HG03469 (cell line): ENCODE data around the gene EEF1AKMT2.
A peak's percentile ranks its signal among the peaks of the same experiment; 100 is the strongest.

ENCODE experiments used
- ATAC-seq: cut with Tn5 transposase; IDR thresholded peaks from one replicate; pipeline ENCODE4 v1.9.1; 2021; ENCODE audit warnings: mild to moderate bottlenecking, moderate library complexity, moderate number of reproducible peaks; ENCODE audit not compliant: unreplicated experiment

Gene EEF1AKMT2

GRCh38 chr10:124723826-124724225 lies 67.9 kb downstream of the EEF1AKMT2 start:
- no peak for ATAC-seq

GRCh38 chr10:124722798-124723783 lies 68.6 kb downstream of the EEF1AKMT2 start:
- ATAC-seq, result peak; percentile 31

- no peak for ATAC-seq
Observed at GRCh38 chr10:124721330-124722045, 70.2 kb downstream of the EEF1AKMT2 start.

GRCh38 chr10:124719213-124719851 lies 72.4 kb downstream of the EEF1AKMT2 start:
- ATAC-seq, result peak; percentile 27

- peak; percentile 55 for ATAC-seq
Observed at GRCh38 chr10:124717911-124718741, 73.6 kb downstream of the EEF1AKMT2 start.

- no peak for ATAC-seq
Observed at GRCh38 chr10:124717041-124717757, 74.5 kb downstream of the EEF1AKMT2 start.

GRCh38 chr10:124716369-124716768 lies 75.3 kb downstream of the EEF1AKMT2 start:
- ATAC-seq, result no peak

- no peak for ATAC-seq
Observed at GRCh38 chr10:124715439-124715838, 76.2 kb downstream of the EEF1AKMT2 start.

GRCh38 chr10:124713679-124714255 lies 77.9 kb downstream of the EEF1AKMT2 start:
- no peak for ATAC-seq

GRCh38 chr10:124712704-124713407 lies 78.8 kb downstream of the EEF1AKMT2 start:
- ATAC-seq, result no peak

- ATAC-seq, result no peak
Observed at GRCh38 chr10:124711145-124711544, 80.5 kb downstream of the EEF1AKMT2 start.

- ATAC-seq, result no peak
Observed at GRCh38 chr10:124710266-124710881, 81.3 kb downstream of the EEF1AKMT2 start.

GRCh38 chr10:124709861-124710260 lies 81.8 kb downstream of the EEF1AKMT2 start:
- ATAC-seq, result no peak

GRCh38 chr10:124708922-124709520 lies 82.7 kb downstream of the EEF1AKMT2 start:
- no peak for ATAC-seq

- ATAC-seq, result no peak
Observed at GRCh38 chr10:124708246-124708779, 83.4 kb downstream of the EEF1AKMT2 start.
